Glutamatergic neuron (in vitro differentiated cells): ENCODE data around the gene NKAPL. TPM values are rescaled to one million over a fixed set of nuclear protein-coding genes. Genes with fewer than 3 reads are reported as not detected.

Experiments used
- DNase-seq: peaks from one replicate; pipeline ENCODE4 v3.0.0; 2022
- H3K27ac Mint-ChIP-seq: one replicate; pipeline ENCODE4 v1.8.0; 2020; ENCODE audit warnings: mild to moderate bottlenecking, mixed read lengths, inconsistent platforms; ENCODE audit not compliant: unreplicated experiment
- H3K27me3 Mint-ChIP-seq: one replicate; pipeline ENCODE4 v1.8.0; 2020; ENCODE audit warnings: mild to moderate bottlenecking, moderate library complexity, mixed read lengths, inconsistent platforms; ENCODE audit not compliant: unreplicated experiment
- H3K36me3 Mint-ChIP-seq: one replicate; pipeline ENCODE4 v1.8.0; 2020; ENCODE audit warnings: mild to moderate bottlenecking, mixed read lengths, inconsistent platforms; ENCODE audit not compliant: unreplicated experiment
- H3K4me1 Mint-ChIP-seq: one replicate; pipeline ENCODE4 v1.8.0; 2020; ENCODE audit warnings: mild to moderate bottlenecking, low read depth, mixed read lengths, inconsistent platforms; ENCODE audit not compliant: unreplicated experiment
- H3K4me3 Mint-ChIP-seq: one replicate; pipeline ENCODE4 v1.8.0; 2020; ENCODE audit warnings: mild to moderate bottlenecking, mixed read lengths, inconsistent platforms; ENCODE audit not compliant: unreplicated experiment
- H3K9me3 Mint-ChIP-seq: one replicate; pipeline ENCODE4 v1.8.0; 2020; ENCODE audit warnings: mild to moderate bottlenecking, moderate library complexity, mixed read lengths, inconsistent platforms; ENCODE audit not compliant: unreplicated experiment
- CTCF ChIP-seq: fragments of 200-600 bp; sonication (generic); IDR thresholded peaks from one replicate; pipeline ENCODE4 v1.5.0; 2021; ENCODE audit not compliant: partially characterized antibody, unreplicated experiment
- long read RNA-seq: library from polyadenylated mRNA; unstranded; transcript quantifications from one replicate; pipeline ENCODE4 v2.0.0, GENCODE V29; 2020; ENCODE audit not compliant: unreplicated experiment
- total RNA-seq: library from RNA; stranded (reverse); fragmentation: NEBNext Ultra II Directional; extraction: Animal tissue kit (Norgen Biotek cat#: 25700); gene quantifications from one replicate; pipeline ENCODE4 v1.2.1, GENCODE V29; 2021; ENCODE audit not compliant: unreplicated experiment

NKAPL gene
- total RNA-seq = 0.69 TPM
- long read RNA-seq = 0 reads

GRCh38 chr6:28258877-28259777, at the start of gene NKAPL:
NKAPL (plus strand) TSS chr6:28259297; CDS start chr6:28259372, 75 bp downstream.
- Mint-ChIP-seq H3K4me1 (no peaks in the 10 kb centered on the region), H3K27me3 (no peaks in the 10 kb centered on the region), H3K27ac (no peak within 1 kb of the TSS), H3K4me3 (peak within 1 kb of the TSS; percentile 50), H3K36me3 (no peaks in the 10 kb centered on the region), H3K9me3 (no peaks in the 10 kb centered on the region)
- no peak for TF ChIP-seq CTCF
- no peak for DNase-seq

- DNase-seq = no peak
- Mint-ChIP-seq H3K4me3 (peak overlapping the region; percentile 18), H3K9me3 (peaks cover 20% of the 10 kb centered on the region), H3K36me3 (peaks cover 5% of the 10 kb centered on the region), H3K27me3 (peaks cover 14% of the 10 kb centered on the region), H3K4me1 (peaks cover 14% of the 10 kb centered on the region), H3K27ac (peak overlapping the region; percentile 64)
- TF ChIP-seq CTCF = no peak
These were observed 49.2 kb upstream of the NKAPL start for GRCh38 chr6:28209753-28210535.

- H3K27me3 Mint-ChIP-seq = peaks cover 15% of the 10 kb centered on the region
- H3K9me3 Mint-ChIP-seq = peaks cover 20% of the 10 kb centered on the region
- peaks cover 5% of the 10 kb centered on the region for H3K36me3 Mint-ChIP-seq
- no peak for TF ChIP-seq CTCF
- DNase-seq = no peak
- H3K27ac Mint-ChIP-seq = no peak overlapping the region
- peak overlapping the region; percentile 83 for H3K4me3 Mint-ChIP-seq
- peaks cover 14% of the 10 kb centered on the region for H3K4me1 Mint-ChIP-seq
These were observed 47.1 kb upstream of the NKAPL start for GRCh38 chr6:28211840-28212509.

GRCh38 chr6:28212510-28213212, 46.4 kb upstream of the NKAPL start:
- no peaks in the 10 kb centered on the region for H3K36me3 Mint-ChIP-seq
- TF ChIP-seq CTCF = no peak
- peaks cover 17% of the 10 kb centered on the region for H3K9me3 Mint-ChIP-seq
- H3K4me3 Mint-ChIP-seq = peak overlapping the region; percentile 83
- peaks cover 8% of the 10 kb centered on the region for H3K4me1 Mint-ChIP-seq
- no peak overlapping the region for H3K27ac Mint-ChIP-seq
- DNase-seq = peak; percentile 42
- H3K27me3 Mint-ChIP-seq = peaks cover 10% of the 10 kb centered on the region
